Keratinocyte (primary cell): ENCODE results near the gene MTCL1.

Experiments
- CTCF ChIP-seq, 3 experiments: IDR thresholded peaks in 1 of 3; conservative IDR thresholded peaks in 1 of 3; optimal IDR thresholded peaks in 1 of 3; 2 replicates in 2 of 3; 3 replicates in 1 of 3; pipeline versions ENCODE3 to v1.5.1; 2011; ENCODE audit warnings: low read length in 3 of 3, mild to moderate bottlenecking in 3 of 3, moderate library complexity in 2 of 3, control low read depth in 1 of 3, inconsistent platforms in 1 of 3; ENCODE audit not compliant: insufficient read depth in 2 of 3; ENCODE audit errors: extremely low read depth in 1 of 3
- EZH2 ChIP-seq: IDR thresholded peaks from one replicate; pipeline ENCODE4 v1.6.1; 2012; ENCODE audit warnings: inconsistent platforms, mild to moderate bottlenecking, low read length, moderate library complexity

GRCh38 chr18:8681196-8681595 lies 24.2 kb upstream of the MTCL1 start:
- TF ChIP-seq CTCF (optimal IDR thresholded peaks at IDR 0.05 in 1 of 3, IDR thresholded peaks at IDR 0.05 in 1 of 3, conservative IDR thresholded peaks at IDR 0.05 in 1 of 3; ENCODE audit: extremely low read depth in 1 of 3, insufficient read depth in 2 of 3, low read length in 3 of 3) (no peak), EZH2 (no peak)
